ENCODE measurements around the gene PDSS2.
"Not testable (repeated sequence)": the region's sequence is repeated elsewhere in the genome, so short reads cannot be mapped to it uniquely, and the experiment has no call there.

The PDSS2 gene

GRCh38 chr6:107118540-107118939 is 340.8 kb downstream of the PDSS2 start:
- DNase-seq (ENCODE audit: low read depth in 3 of 3): not testable (repeated sequence)

- DNase-seq (ENCODE audit: low read depth in 3 of 3): no peak
Measured at GRCh38 chr6:107116931-107117330, 342.4 kb downstream of the PDSS2 start.

GRCh38 chr6:107116328-107116892 is 343.0 kb downstream of the PDSS2 start:
- DNase-seq (ENCODE audit: low read depth in 3 of 3): peak in 1 of 3 experiments; percentile 3

DNA sequence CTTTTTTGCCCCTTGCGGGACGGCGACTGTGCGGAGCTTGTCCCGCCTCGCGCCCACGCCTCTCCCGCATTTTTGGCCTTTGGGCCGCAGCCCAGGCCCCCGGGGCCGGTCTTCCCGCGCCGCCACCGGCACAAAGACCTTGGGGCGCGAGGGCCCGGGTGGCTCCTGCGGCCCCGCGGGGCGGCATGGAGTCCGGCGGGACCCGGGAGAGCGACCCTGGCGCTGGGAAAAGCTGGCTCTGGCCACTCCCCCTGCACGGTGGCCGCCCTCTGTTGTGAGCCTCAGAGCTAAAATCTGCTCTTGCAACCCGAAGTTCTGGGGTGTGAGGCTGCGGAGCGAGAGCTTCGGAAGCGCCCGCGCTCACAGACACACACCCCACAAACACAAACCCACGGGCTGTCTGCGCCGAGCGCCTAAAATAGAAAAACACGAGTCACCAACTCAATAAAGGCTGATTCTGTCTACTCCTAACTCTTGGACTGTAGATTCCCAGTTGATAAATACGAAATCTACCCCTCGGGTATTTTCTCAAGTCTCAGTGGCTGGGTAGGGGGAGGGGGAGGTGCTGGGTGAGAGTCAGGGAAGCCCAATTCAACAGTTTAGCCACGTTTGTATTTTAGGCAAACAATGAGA is 343.6 kb downstream of the PDSS2 start:
- DNase-seq (ENCODE audit: low read depth in 3 of 3): peak in 1 of 3 experiments; percentile 31

DNA sequence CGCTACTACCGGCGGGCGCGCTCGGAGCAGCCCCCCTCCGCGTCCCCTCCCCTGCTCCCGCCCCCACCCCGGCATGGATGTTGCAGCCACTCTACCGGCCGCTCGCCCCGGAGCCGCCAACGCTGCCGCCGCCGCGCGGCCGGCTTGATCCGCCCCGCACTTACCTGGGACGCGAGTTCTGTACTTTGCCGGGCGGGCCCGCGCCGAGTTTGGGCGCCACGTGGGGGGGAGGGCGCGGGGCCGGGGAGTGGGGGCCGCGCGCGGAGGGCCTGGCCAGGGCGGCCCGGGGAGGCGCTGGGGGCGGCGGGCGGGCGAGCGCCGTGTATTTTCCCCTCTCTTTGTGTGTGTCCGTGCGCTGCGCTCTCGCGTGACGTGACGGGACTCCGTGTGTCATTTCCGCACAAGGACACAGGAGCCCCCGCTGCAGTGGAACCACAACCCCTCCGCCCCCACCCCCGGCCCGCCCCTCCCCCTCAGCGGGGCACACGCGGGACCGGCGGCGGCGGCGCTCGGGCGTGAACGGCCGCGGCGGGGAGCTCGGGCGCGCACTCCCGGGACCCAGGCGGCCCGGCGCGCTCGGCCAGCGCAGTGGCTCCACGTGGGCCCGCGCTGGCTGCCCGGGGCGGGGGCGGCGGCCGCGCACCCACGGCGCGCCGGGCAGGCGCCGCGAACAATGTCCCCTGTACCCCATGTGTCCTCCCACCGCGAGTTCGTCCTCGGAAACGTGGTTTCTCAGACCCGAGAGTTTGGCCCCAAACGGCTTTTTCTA is 344.3 kb downstream of the PDSS2 start, which contains the start of gene BEND3:
Gene BEND3 (minus strand): TSS at position 590 of the 769 bp plus-strand sequence. CDS start 16,230 bp downstream, outside the sequence.
- peak in 1 of 3 experiments; percentile 26 for DNase-seq (ENCODE audit: low read depth in 3 of 3)

GRCh38 chr6:107114213-107114925 is 345.0 kb downstream of the PDSS2 start:
- peak; percentile 38 to 72 (median 41) for DNase-seq (ENCODE audit: low read depth in 3 of 3)

- no peak for DNase-seq (ENCODE audit: low read depth in 3 of 3)
Measured at GRCh38 chr6:107110200-107110599, 349.2 kb downstream of the PDSS2 start.

DNA sequence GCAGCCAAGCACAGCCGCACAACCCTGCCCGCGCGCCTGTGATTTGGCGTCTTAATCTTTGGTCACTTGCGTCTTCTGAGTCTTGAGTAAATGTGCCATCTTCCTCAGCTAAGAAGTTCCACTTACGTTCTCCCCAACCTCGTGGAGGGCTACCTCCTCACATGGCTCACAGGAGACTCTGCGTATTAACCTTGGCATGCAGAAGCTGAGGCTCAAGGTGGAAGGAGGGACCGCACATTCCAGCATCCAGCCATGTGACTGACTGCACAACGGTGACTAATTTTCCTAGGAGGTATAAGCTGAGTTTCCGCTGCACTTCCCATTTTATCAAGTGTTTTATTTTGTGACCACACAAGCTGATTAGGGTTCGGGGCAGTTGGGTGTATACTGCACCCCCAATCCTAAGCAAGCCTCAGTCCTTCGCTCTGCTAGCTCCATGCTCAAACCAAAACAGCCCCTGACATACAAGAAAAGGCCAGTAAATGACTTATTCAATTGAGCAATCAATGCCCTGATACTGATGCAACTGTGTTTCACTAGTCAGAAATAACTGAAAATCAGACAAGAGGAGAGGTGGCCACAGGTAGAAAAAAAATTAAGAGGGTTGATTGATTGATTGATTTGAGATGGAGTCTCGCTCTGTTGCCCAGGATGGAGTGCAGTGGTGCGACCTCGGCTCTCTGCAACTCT is 351.0 kb downstream of the PDSS2 start:
- DNase-seq (ENCODE audit: low read depth in 3 of 3): no peak

GRCh38 chr6:107107791-107108190 is 351.6 kb downstream of the PDSS2 start:
- DNase-seq (ENCODE audit: low read depth in 3 of 3): no peak

GRCh38 chr6:107106165-107106564 is 353.2 kb downstream of the PDSS2 start:
- DNase-seq (ENCODE audit: low read depth in 3 of 3): no peak

DNA sequence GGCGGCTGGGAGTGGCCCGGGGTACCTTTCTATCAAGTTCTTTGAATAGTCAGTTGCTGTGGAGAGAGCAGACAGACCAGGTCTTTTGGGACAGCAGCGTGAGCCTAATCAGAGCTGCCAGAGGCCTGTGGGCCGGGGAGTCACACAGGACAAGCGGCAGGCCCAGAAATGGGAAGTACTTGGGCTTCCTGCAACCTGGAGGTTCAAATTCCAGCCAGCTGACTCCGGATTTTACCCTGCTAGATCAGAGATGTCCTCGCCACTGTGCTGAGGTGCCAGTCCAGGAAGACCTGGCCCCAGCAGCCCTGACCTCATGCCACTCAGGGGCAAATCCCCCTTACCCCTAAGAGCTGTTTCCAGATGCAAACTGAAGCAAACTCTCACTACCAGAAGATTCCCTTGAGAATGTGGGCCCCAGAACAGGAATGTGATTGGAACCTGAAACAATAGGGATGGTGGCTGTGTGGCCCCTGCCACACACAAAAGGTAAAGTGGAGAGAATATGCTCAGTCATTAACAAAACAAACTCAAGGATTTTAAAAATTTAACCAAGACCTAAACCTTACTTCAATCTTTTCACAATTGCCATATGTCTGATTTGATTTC is 353.8 kb downstream of the PDSS2 start:
- DNase-seq (ENCODE audit: low read depth in 3 of 3): no peak

- no peak for DNase-seq (ENCODE audit: low read depth in 3 of 3)
Measured at GRCh38 chr6:107103082-107103481, 356.3 kb downstream of the PDSS2 start.

All from stimulated activated CD4-positive, alpha-beta T cell treated with anti-CD3 and anti-CD28 coated beads, TNF-alpha, amount 100 ng/mL, for 24 hours (primary cell).